Liver (tissue), 9 donors: ENCODE data around the gene RDH12. TPM values are rescaled to one million over a fixed set of nuclear protein-coding genes. Genes with fewer than 3 reads are reported as not detected.

ENCODE experiments used
- DNase-seq: peaks from one replicate; pipeline ENCODE4 v3.0.0-alpha.2; 2017; ENCODE audit warnings: low spot score
- H3K27ac ChIP-seq, 2 donors: one replicate each; pipeline ENCODE4 v1.7.0; 2013; ENCODE audit warnings: inconsistent platforms in 2 of 2, low read length in 2 of 2, control low read depth in 1 of 2, low read depth in 1 of 2, mild to moderate bottlenecking in 1 of 2
- H3K27me3 ChIP-seq, 4 donors: one replicate each; pipeline versions ENCODE4 v1.6.1 to v1.7.0; 2013; ENCODE audit warnings: low read length in 3 of 4, inconsistent platforms in 1 of 4, mild to moderate bottlenecking in 1 of 4, moderate library complexity in 1 of 4; ENCODE audit not compliant: control insufficient read depth in 4 of 4, insufficient read depth in 4 of 4
- H3K36me3 ChIP-seq, 4 donors: one replicate each; pipeline versions ENCODE4 v1.6.1 to v1.7.0; 2013; ENCODE audit warnings: low read length in 3 of 4, mild to moderate bottlenecking in 3 of 4, low read depth in 1 of 4, moderate library complexity in 1 of 4; ENCODE audit not compliant: control insufficient read depth in 4 of 4, insufficient read depth in 3 of 4
- H3K4me1 ChIP-seq, 4 donors: one replicate each; pipeline versions ENCODE4 v1.6.1 to v1.7.0; 2013; ENCODE audit warnings: low read length in 3 of 4, mild to moderate bottlenecking in 3 of 4, moderate library complexity in 1 of 4; ENCODE audit not compliant: control insufficient read depth in 4 of 4, insufficient read depth in 4 of 4
- H3K4me3 ChIP-seq, 3 donors: one replicate each; pipeline versions ENCODE4 v1.6.1 to v1.7.0; 2013; ENCODE audit warnings: low read length in 3 of 3, control low read depth in 1 of 3, low read depth in 1 of 3, mild to moderate bottlenecking in 1 of 3
- H3K9ac ChIP-seq, 2 donors: one replicate each; pipeline ENCODE4 v1.7.0; 2013; ENCODE audit warnings: low read length in 2 of 2, mild to moderate bottlenecking in 2 of 2, moderate library complexity in 2 of 2, control low read depth in 1 of 2, low read depth in 1 of 2
- H3K9me3 ChIP-seq, 4 donors: one replicate each; pipeline versions ENCODE4 v1.6.1 to v1.7.0; 2013; ENCODE audit warnings: low read length in 3 of 4; ENCODE audit not compliant: control insufficient read depth in 4 of 4
- EGR1 ChIP-seq, 2 donors: IDR thresholded peaks; 2 replicates each; pipeline ENCODE4 v1.6.1; 2016 to 2018; ENCODE audit warnings: antibody characterized with exemption in 2 of 2, low read depth in 2 of 2
- FOXA1 ChIP-seq: IDR thresholded peaks from 2 replicates; pipeline ENCODE4 v1.6.1; 2016; ENCODE audit warnings: antibody characterized with exemption
- FOXA2 ChIP-seq: IDR thresholded peaks from 2 replicates; pipeline ENCODE4 v1.6.1; 2016; ENCODE audit warnings: antibody characterized with exemption
- GABPA ChIP-seq, 2 donors: IDR thresholded peaks in 1 of 2; conservative IDR thresholded peaks in 1 of 2; 2 replicates each; pipeline ENCODE4 v1.6.1; 2016; ENCODE audit warnings: antibody characterized with exemption in 2 of 2, mild to moderate bottlenecking in 1 of 2, moderate library complexity in 1 of 2
- HNF4A ChIP-seq, 2 donors: conservative IDR thresholded peaks; 2 replicates each; pipeline ENCODE4 v1.6.1; 2016; ENCODE audit warnings: antibody characterized with exemption in 2 of 2, mild to moderate bottlenecking in 2 of 2
- HNF4G ChIP-seq: IDR thresholded peaks from 2 replicates; pipeline ENCODE4 v1.6.1; 2016; ENCODE audit warnings: antibody characterized with exemption
- JUND ChIP-seq, 2 donors: IDR thresholded peaks; 2 replicates each; pipeline ENCODE4 v1.6.1; 2016; ENCODE audit warnings: antibody characterized with exemption in 2 of 2
- NR2F2 ChIP-seq: IDR thresholded peaks from 2 replicates; pipeline ENCODE4 v1.6.1; 2016; ENCODE audit warnings: antibody characterized with exemption
- RAD21 ChIP-seq, 2 donors: IDR thresholded peaks; 2 replicates each; pipeline ENCODE4 v1.6.1; 2016; ENCODE audit warnings: antibody characterized with exemption in 2 of 2, mild to moderate bottlenecking in 2 of 2
- RXRA ChIP-seq, 2 donors: IDR thresholded peaks; 2 replicates each; pipeline ENCODE4 v1.6.1; 2017 to 2018; ENCODE audit warnings: antibody characterized with exemption in 2 of 2, mild to moderate bottlenecking in 1 of 2
- SP1 ChIP-seq: IDR thresholded peaks from 2 replicates; pipeline ENCODE4 v1.6.1; 2018; ENCODE audit warnings: antibody characterized with exemption, mild to moderate bottlenecking
- TAF1 ChIP-seq: conservative IDR thresholded peaks from 2 replicates; pipeline ENCODE4 v1.6.1; 2016; ENCODE audit warnings: antibody characterized with exemption, mild to moderate bottlenecking
- YY1 ChIP-seq: IDR thresholded peaks from 2 replicates; pipeline ENCODE4 v1.6.1; 2016; ENCODE audit warnings: antibody characterized with exemption, mild to moderate bottlenecking
- WGBS: extraction: QIAGEN DNeasy Blood & Tissue Kit; methylation state at CpG from one replicate; pipeline ENCODE4 v1.1.7; 2013; 5-methylcytosine and 5-hydroxymethylcytosine counted together
- polyA plus RNA-seq, 2 donors: library from polyadenylated mRNA; stranded (reverse) in 1 of 2; unstranded in 1 of 2; fragments of 200-250 nt in 1 of 2; fragments of >200 nt in 1 of 2; fragmentation: Nextera tagmentation in 1 of 2; extraction: Ambion mirVana in 1 of 2; gene quantifications; one replicate each; pipeline versions ENCODE4 v1.2.1 to v1.2.3, GENCODE V29; 2013 to 2015
- total RNA-seq, 2 donors: library from RNA; depleted of rRNA; stranded (reverse); fragments of >200 nt; gene quantifications; one replicate each; pipeline ENCODE4 v1.2.3, GENCODE V29; 2014
- TF ChIP-seq, protein P1 (sequence below): fragments of 150-350 bp; IDR thresholded peaks from 2 replicates; pipeline ENCODE4 v1.5.1; 2017; ENCODE audit warnings: improper control_type of control experiment, low read depth, low read length; ENCODE audit not compliant: missing input control
- TF ChIP-seq, protein P2 (sequence below): IDR thresholded peaks from 2 replicates; pipeline ENCODE4 v1.6.1; 2016; ENCODE audit warnings: antibody characterized with exemption, mild to moderate bottlenecking
- TF ChIP-seq, protein P3 (sequence below): IDR thresholded peaks from 2 replicates; pipeline ENCODE4 v1.6.1; 2016; ENCODE audit warnings: antibody characterized with exemption
- TF ChIP-seq, protein P4 (sequence below): IDR thresholded peaks from 2 replicates; pipeline ENCODE4 v1.6.1; 2016; ENCODE audit warnings: antibody characterized with exemption
- TF ChIP-seq, protein P5 (sequence below): IDR thresholded peaks from 2 replicates; pipeline ENCODE4 v1.6.1; 2016; ENCODE audit warnings: antibody characterized with exemption
- donor health status: healthy.
- donor health status: healthy.
- donor health status: healthy.
- donor health status: healthy.
- donor health status: healthy.

The RDH12 gene
- total and polyA plus RNA-seq, 4 donors, result 0.09 to 3.4 (median 0.91) TPM

DNA sequence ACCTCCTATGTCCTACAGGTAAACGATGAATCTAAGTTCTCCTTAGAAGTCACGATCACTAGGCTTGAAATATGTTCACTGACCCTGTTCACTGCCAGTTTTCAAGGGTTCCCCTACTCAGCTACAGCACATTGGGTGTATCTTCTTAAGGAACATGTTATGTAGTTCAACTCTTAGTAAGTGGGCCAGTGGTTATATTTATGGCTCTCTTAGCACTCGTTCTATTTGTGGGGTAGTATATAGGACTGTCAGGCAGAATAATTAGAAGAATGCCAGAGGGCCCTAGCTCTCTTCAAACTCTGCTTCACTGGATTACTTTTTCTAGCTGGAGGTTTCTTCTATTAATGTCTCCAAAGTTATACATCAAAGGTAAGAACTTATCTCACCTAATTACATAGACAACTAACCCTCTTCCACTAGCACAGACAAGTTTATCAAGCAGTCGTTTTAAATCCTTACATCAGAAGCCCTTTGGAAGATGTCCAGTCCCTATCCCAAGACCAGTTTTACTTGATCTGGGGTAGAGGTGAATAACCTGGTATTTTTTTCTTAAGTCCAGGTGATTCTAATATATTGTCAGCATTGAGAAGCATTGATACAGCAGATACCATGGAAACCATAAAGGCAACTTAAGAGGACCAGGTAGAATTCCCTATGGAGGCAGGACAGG is 75.1 kb downstream of the RDH12 start:
- no peak for DNase-seq

DNA sequence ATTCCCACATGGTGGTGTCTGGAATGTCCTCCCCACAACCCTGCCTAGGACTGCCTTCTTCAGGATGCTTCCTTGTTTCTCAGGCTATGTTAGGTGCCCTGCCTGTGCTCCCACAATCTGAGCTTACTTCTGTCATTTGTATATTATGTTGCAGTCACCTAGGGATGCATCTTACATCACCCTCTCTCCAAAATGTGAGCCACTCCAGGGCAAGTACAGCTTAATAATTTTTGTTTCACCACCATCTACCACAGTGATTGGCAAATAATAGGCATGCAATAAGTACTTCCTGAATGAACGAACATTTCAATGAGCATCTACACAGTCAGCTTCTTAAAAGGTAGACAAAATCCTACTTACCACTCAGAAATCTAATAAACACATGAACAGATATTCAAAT is 77.1 kb downstream of the RDH12 start:
- DNase-seq, result no peak
- H3K4me3 ChIP-seq, result no peak overlapping the region
- H3K27ac ChIP-seq, result no peak overlapping the region
- H3K9me3 ChIP-seq, result no peaks in the 10 kb centered on the region
- H3K9ac ChIP-seq, result no peak overlapping the region
- H3K4me1 ChIP-seq, result no peaks in the 10 kb centered on the region
- H3K27me3 ChIP-seq, result no peaks in the 10 kb centered on the region
- WGBS, result 90% methylated on average over 1 of the region's 1 CpG
- peaks cover 10 to 93% (median 61%) of the 10 kb centered on the region in 4 donors for H3K36me3 ChIP-seq
- TF ChIP-seq, protein P1, sequence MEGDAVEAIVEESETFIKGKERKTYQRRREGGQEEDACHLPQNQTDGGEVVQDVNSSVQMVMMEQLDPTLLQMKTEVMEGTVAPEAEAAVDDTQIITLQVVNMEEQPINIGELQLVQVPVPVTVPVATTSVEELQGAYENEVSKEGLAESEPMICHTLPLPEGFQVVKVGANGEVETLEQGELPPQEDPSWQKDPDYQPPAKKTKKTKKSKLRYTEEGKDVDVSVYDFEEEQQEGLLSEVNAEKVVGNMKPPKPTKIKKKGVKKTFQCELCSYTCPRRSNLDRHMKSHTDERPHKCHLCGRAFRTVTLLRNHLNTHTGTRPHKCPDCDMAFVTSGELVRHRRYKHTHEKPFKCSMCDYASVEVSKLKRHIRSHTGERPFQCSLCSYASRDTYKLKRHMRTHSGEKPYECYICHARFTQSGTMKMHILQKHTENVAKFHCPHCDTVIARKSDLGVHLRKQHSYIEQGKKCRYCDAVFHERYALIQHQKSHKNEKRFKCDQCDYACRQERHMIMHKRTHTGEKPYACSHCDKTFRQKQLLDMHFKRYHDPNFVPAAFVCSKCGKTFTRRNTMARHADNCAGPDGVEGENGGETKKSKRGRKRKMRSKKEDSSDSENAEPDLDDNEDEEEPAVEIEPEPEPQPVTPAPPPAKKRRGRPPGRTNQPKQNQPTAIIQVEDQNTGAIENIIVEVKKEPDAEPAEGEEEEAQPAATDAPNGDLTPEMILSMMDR, result no peak
- TF ChIP-seq SP1 (no peak), YY1 (no peak), NR2F2 (no peak), GABPA (IDR thresholded peaks at IDR 0.05 in 1 of 2, conservative IDR thresholded peaks at IDR 0.05 in 1 of 2) (no peak), HNF4G (no peak), FOXA2 (no peak), RXRA (IDR thresholded peaks at IDR 0.05) (no peak), JUND (IDR thresholded peaks at IDR 0.05) (no peak), TAF1 (no peak)
- TF ChIP-seq, protein P2, sequence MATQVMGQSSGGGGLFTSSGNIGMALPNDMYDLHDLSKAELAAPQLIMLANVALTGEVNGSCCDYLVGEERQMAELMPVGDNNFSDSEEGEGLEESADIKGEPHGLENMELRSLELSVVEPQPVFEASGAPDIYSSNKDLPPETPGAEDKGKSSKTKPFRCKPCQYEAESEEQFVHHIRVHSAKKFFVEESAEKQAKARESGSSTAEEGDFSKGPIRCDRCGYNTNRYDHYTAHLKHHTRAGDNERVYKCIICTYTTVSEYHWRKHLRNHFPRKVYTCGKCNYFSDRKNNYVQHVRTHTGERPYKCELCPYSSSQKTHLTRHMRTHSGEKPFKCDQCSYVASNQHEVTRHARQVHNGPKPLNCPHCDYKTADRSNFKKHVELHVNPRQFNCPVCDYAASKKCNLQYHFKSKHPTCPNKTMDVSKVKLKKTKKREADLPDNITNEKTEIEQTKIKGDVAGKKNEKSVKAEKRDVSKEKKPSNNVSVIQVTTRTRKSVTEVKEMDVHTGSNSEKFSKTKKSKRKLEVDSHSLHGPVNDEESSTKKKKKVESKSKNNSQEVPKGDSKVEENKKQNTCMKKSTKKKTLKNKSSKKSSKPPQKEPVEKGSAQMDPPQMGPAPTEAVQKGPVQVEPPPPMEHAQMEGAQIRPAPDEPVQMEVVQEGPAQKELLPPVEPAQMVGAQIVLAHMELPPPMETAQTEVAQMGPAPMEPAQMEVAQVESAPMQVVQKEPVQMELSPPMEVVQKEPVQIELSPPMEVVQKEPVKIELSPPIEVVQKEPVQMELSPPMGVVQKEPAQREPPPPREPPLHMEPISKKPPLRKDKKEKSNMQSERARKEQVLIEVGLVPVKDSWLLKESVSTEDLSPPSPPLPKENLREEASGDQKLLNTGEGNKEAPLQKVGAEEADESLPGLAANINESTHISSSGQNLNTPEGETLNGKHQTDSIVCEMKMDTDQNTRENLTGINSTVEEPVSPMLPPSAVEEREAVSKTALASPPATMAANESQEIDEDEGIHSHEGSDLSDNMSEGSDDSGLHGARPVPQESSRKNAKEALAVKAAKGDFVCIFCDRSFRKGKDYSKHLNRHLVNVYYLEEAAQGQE, result no peak
- TF ChIP-seq, protein P3, sequence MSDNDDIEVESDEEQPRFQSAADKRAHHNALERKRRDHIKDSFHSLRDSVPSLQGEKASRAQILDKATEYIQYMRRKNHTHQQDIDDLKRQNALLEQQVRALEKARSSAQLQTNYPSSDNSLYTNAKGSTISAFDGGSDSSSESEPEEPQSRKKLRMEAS, result no peak
- TF ChIP-seq, protein P4, sequence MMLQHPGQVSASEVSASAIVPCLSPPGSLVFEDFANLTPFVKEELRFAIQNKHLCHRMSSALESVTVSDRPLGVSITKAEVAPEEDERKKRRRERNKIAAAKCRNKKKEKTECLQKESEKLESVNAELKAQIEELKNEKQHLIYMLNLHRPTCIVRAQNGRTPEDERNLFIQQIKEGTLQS, result no peak

More for the DNA sequence above, 75.1 kb downstream of the RDH12 start:
- no peaks in the 10 kb centered on the region for H3K4me1 ChIP-seq
- H3K9ac ChIP-seq, result no peak overlapping the region
- no peak overlapping the region for H3K27ac ChIP-seq
- 69% methylated on average over 4 of the region's 4 CpGs for WGBS
- H3K27me3 ChIP-seq, result no peaks in the 10 kb centered on the region
- no peak overlapping the region for H3K4me3 ChIP-seq
- TF ChIP-seq HNF4G (no peak), EGR1 (IDR thresholded peaks at IDR 0.05; ENCODE audit: low read depth in 2 of 2) (no peak), RXRA (IDR thresholded peaks at IDR 0.05) (no peak), JUND (IDR thresholded peaks at IDR 0.05) (no peak), GABPA (IDR thresholded peaks at IDR 0.05 in 1 of 2, conservative IDR thresholded peaks at IDR 0.05 in 1 of 2) (no peak), SP1 (no peak), TAF1 (no peak), HNF4A (conservative IDR thresholded peaks at IDR 0.05) (no peak), FOXA1 (no peak), YY1 (no peak), NR2F2 (no peak), RAD21 (IDR thresholded peaks at IDR 0.05) (no peak), FOXA2 (no peak)
- TF ChIP-seq, protein P1, result no peak
- TF ChIP-seq, protein P5, sequence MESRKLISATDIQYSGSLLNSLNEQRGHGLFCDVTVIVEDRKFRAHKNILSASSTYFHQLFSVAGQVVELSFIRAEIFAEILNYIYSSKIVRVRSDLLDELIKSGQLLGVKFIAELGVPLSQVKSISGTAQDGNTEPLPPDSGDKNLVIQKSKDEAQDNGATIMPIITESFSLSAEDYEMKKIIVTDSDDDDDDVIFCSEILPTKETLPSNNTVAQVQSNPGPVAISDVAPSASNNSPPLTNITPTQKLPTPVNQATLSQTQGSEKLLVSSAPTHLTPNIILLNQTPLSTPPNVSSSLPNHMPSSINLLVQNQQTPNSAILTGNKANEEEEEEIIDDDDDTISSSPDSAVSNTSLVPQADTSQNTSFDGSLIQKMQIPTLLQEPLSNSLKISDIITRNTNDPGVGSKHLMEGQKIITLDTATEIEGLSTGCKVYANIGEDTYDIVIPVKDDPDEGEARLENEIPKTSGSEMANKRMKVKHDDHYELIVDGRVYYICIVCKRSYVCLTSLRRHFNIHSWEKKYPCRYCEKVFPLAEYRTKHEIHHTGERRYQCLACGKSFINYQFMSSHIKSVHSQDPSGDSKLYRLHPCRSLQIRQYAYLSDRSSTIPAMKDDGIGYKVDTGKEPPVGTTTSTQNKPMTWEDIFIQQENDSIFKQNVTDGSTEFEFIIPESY, result no peak
- H3K9me3 ChIP-seq, result no peaks in the 10 kb centered on the region
- H3K36me3 ChIP-seq, result peaks cover 9 to 90% (median 62%) of the 10 kb centered on the region in 4 donors
